ENCODE measurements around the gene ZNF66. TPM values are rescaled to one million over a fixed set of nuclear protein-coding genes. Genes with fewer than 3 reads are reported as not detected.
A peak's percentile ranks its signal among the peaks of the same experiment; 100 is the strongest.
"Not testable (repeated sequence)": the region's sequence is repeated elsewhere in the genome, so short reads cannot be mapped to it uniquely, and the experiment has no call there.

Gene ZNF66
- 1 to 10 TPM; 1.9 to 2.1 (median 2.0) TPM for total RNA-seq
- polyA plus RNA-seq = 1.2 TPM
- long read RNA-seq, donor 1, partial matches to known transcripts = 1 of 3 reads
- long read RNA-seq, donor 1, other reads (novel, unspliced or antisense) = 1 of 3 reads
- long read RNA-seq, donor 2 = 0 reads
- long read RNA-seq, donor 3, partial matches to known transcripts = 0 of 2 reads
- long read RNA-seq, donor 3, other reads (novel, unspliced or antisense) = 0 of 2 reads
- long read RNA-seq, donor 4 = 0 reads

DNA sequence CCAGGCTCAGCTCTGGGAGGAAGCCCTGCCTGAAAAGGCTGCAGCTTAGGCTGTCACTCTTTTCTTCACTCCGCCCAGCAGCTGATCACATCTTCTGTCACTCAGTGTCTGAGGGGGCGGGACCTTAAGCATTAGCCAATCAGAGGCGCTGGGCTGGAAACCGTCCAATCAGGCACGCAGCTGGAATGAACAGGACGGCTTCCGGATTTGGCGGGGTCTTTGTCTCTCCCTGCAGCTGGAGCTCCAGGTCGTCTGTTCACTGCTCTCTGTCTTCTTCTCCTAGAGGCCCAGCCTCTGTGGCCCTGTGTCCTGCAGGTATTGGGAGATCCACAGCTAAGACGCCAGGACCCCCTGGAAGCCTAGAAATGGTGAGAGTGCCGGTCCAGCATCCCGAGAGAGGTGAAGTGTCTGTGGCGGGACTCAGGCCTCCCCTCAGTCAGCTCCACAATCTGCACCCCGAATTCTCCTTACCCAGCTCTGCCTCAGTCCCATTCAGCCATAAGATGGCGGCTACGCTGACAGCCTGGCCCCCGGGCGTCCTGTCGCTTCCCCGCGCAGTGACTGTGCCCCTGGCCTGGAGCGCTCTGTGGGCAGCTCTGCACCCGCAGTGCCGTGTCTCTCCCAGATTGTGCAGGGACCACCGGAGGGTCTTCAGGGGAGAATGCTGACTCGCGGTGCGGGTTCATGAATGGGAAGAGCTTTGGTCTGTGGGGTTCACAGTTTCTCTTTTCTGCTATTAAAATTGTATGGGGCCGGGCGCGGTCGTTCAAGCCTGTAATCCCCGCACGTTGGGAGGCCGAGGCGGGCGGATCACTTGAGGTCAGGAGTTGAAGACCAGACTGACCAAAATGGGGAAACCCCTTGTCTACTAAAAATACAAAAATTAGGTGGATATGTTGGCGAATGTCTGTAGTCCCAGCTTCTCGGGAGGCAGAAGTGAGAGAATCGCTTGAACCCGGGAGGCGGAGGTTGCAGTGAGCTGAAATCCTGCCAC is at the start of gene ZNF66:
TSS of gene ZNF66 (plus strand) at position 222 of the 994 bp plus-strand sequence. CDS start at position 366, 144 bp downstream.
- Histone ChIP-seq H3K4me1 (ENCODE audit: control insufficient read depth, insufficient read depth, low read length) (no peaks in the 10 kb centered on the region), H3K9me3 (ENCODE audit: control insufficient read depth, low read length) (no peaks in the 10 kb centered on the region), H3K27ac (ENCODE audit: low read length) (peak within 1 kb of the TSS; percentile 76), H3K27me3 (ENCODE audit: control insufficient read depth, insufficient read depth) (no peaks in the 10 kb centered on the region), H3K4me3 (ENCODE audit: low read length) (peak within 1 kb of the TSS; percentile 97)
- 2% methylated on average over 42 of the region's 42 CpGs for WGBS
- intact Hi-C loops (cut with DNase I) = no loop called here
- peak; percentile 100 for ATAC-seq
- DNase-seq = peak; percentile 97 to 99 (median 98)

GRCh38 chr19:20750169-20750568 is 25.9 kb upstream of the ZNF66 start:
- H3K27me3 ChIP-seq (ENCODE audit: control insufficient read depth, insufficient read depth); H3K4me1 ChIP-seq (ENCODE audit: control insufficient read depth, insufficient read depth, low read length); H3K9me3 ChIP-seq (ENCODE audit: control insufficient read depth, low read length); H3K27ac ChIP-seq (ENCODE audit: low read length); intact Hi-C loops (cut with DNase I); DNase-seq; ATAC-seq; H3K4me3 ChIP-seq (ENCODE audit: low read length): not testable (repeated sequence)
- 90% methylated on average over 6 of the region's 6 CpGs for WGBS

- ATAC-seq; intact Hi-C loops (cut with DNase I); H3K27me3 ChIP-seq (ENCODE audit: control insufficient read depth, insufficient read depth); H3K27ac ChIP-seq (ENCODE audit: low read length); H3K4me3 ChIP-seq (ENCODE audit: low read length); H3K4me1 ChIP-seq (ENCODE audit: control insufficient read depth, insufficient read depth, low read length); H3K9me3 ChIP-seq (ENCODE audit: control insufficient read depth, low read length): not testable (repeated sequence)
- WGBS = 33% methylated on average over 9 of the region's 9 CpGs
- DNase-seq = peak; percentile 33 to 76 (median 68)
Observed at GRCh38 chr19:20752291-20752690, 23.8 kb upstream of the ZNF66 start.

- H3K4me3 ChIP-seq (ENCODE audit: low read length); DNase-seq; intact Hi-C loops (cut with DNase I); H3K27me3 ChIP-seq (ENCODE audit: control insufficient read depth, insufficient read depth); H3K4me1 ChIP-seq (ENCODE audit: control insufficient read depth, insufficient read depth, low read length); H3K9me3 ChIP-seq (ENCODE audit: control insufficient read depth, low read length); ATAC-seq; H3K27ac ChIP-seq (ENCODE audit: low read length): not testable (repeated sequence)
- WGBS = 93% methylated on average over 8 of the region's 8 CpGs
Observed at GRCh38 chr19:20769225-20769736, 6.8 kb upstream of the ZNF66 start.

- intact Hi-C loops (cut with DNase I) = no loop called here
- no peaks in the 10 kb centered on the region for H3K27me3 ChIP-seq (ENCODE audit: control insufficient read depth, insufficient read depth)
- DNase-seq = no peak
- no peak overlapping the region for H3K27ac ChIP-seq (ENCODE audit: low read length)
- H3K4me1 ChIP-seq (ENCODE audit: control insufficient read depth, insufficient read depth, low read length) = no peaks in the 10 kb centered on the region
- ATAC-seq = no peak
- H3K4me3 ChIP-seq (ENCODE audit: low read length) = no peak overlapping the region
- H3K9me3 ChIP-seq (ENCODE audit: control insufficient read depth, low read length) = no peaks in the 10 kb centered on the region
Observed at GRCh38 chr19:20787786-20788185, 11.7 kb downstream of the ZNF66 start.

DNA sequence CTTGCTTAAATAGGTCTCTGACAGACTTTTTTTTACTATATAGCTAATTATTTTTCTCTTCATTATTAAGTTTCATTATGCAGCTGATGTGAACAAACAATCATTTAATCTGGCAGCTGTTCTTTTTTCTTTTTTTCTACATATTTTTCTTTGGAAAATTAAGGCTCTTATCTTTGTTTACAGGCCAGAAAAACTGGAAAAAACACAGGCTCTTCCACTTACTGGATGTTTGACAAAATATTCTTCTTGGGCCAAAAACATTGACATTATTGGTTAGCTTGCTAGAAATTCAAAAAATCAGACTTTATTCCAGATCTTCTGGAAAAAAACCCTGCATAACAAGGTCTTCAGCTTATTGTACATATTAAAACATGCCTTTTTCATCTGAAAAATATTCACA is 15.7 kb downstream of the ZNF66 start:
- intact Hi-C loops (cut with DNase I) = no loop called here
- H3K4me1 ChIP-seq (ENCODE audit: control insufficient read depth, insufficient read depth, low read length) = no peaks in the 10 kb centered on the region
- no peaks in the 10 kb centered on the region for H3K9me3 ChIP-seq (ENCODE audit: control insufficient read depth, low read length)
- no peak overlapping the region for H3K4me3 ChIP-seq (ENCODE audit: low read length)
- no peaks in the 10 kb centered on the region for H3K27me3 ChIP-seq (ENCODE audit: control insufficient read depth, insufficient read depth)
- ATAC-seq = no peak
- no peak for DNase-seq
- H3K27ac ChIP-seq (ENCODE audit: low read length) = no peak overlapping the region

- H3K27me3 ChIP-seq (ENCODE audit: control insufficient read depth, insufficient read depth); intact Hi-C loops (cut with DNase I); H3K4me3 ChIP-seq (ENCODE audit: low read length); H3K27ac ChIP-seq (ENCODE audit: low read length); H3K4me1 ChIP-seq (ENCODE audit: control insufficient read depth, insufficient read depth, low read length); H3K9me3 ChIP-seq (ENCODE audit: control insufficient read depth, low read length); ATAC-seq; DNase-seq: not testable (repeated sequence)
- 98% methylated on average over 5 of the region's 5 CpGs for WGBS
Observed at GRCh38 chr19:20806311-20807262, 30.5 kb downstream of the ZNF66 start.

- H3K4me1 ChIP-seq (ENCODE audit: control insufficient read depth, insufficient read depth, low read length) = no peaks in the 10 kb centered on the region
- 97% methylated on average over 3 of the region's 3 CpGs for WGBS
- no peak for DNase-seq
- H3K27me3 ChIP-seq (ENCODE audit: control insufficient read depth, insufficient read depth) = no peaks in the 10 kb centered on the region
- intact Hi-C loops (cut with DNase I) = no loop called here
- H3K4me3 ChIP-seq (ENCODE audit: low read length) = no peak overlapping the region
- no peak for ATAC-seq
- H3K27ac ChIP-seq (ENCODE audit: low read length) = no peak overlapping the region
- H3K9me3 ChIP-seq (ENCODE audit: control insufficient read depth, low read length) = no peaks in the 10 kb centered on the region
Observed at GRCh38 chr19:20840371-20840770, 64.3 kb downstream of the ZNF66 start.
